K562 (cell line): Measurements from ENCODE around the gene PYGO2. TPM values are rescaled to one million over a fixed set of nuclear protein-coding genes. Genes with fewer than 3 reads are reported as not detected.
A peak's percentile ranks its signal among the peaks of the same experiment; 100 is the strongest.

Source experiments
- BMI1 ChIP-seq: fragments of 150-350 bp; IDR thresholded peaks from 2 replicates; pipeline ENCODE4 v1.6.1; 2014; ENCODE audit warnings: low read length
- CBFA2T2 ChIP-seq: fragments of 450-650 bp; conservative IDR thresholded peaks from 2 replicates; pipeline ENCODE4 v1.6.1; 2017; ENCODE audit warnings: mild to moderate bottlenecking
- ELF1 ChIP-seq: fragments of 200-800 bp; sonication (Bioruptor generic); IDR thresholded peaks from 2 replicates; pipeline ENCODE4 v1.6.1; 2016; ENCODE audit warnings: missing genetic modification characterization, missing compliant biosample characterization
- EP400 ChIP-seq: fragments of 450-650 bp; IDR thresholded peaks from 2 replicates; pipeline ENCODE4 v1.6.1; 2017; ENCODE audit warnings: antibody characterized with exemption, mild to moderate bottlenecking, moderate library complexity
- TAF7 ChIP-seq: fragments of 450-650 bp; IDR thresholded peaks from 2 replicates; pipeline ENCODE4 v1.6.1; 2016; ENCODE audit warnings: missing genetic modification characterization, missing compliant biosample characterization
- XRCC4 ChIP-seq: IDR thresholded peaks from one replicate; pipeline ENCODE4 v1.6.1; 2011; ENCODE audit not compliant: insufficient read depth, insufficient read length; ENCODE audit errors: extremely low read depth
- ZNF695 ChIP-seq: fragments of 450-650 bp; formaldehyde crosslinking; IDR thresholded peaks from 2 replicates; pipeline ENCODE4 v1.4.0; 2020; ENCODE audit warnings: mild to moderate bottlenecking, moderate library complexity
- polyA plus RNA-seq, 8 experiments: library from polyadenylated mRNA; depleted of rRNA in 4 of 8; stranded (reverse) in 5 of 8; unstranded in 3 of 8; fragments of >200 nt; fragmentation: Nextera tagmentation in 2 of 8; fragmentation: Illumina TruSeq in 1 of 8; extraction: Ambion mirVana in 2 of 8; extraction: Trizol in 1 of 8; gene quantifications; 2 replicates each; pipeline versions ENCODE4 v1.2.1 to v1.2.3, GENCODE V29; 2011 to 2014; ENCODE audit warnings: inconsistent platforms in 1 of 8, missing spikeins in 1 of 8
- total RNA-seq, 7 experiments: library from RNA; depleted of rRNA in 6 of 7; stranded (reverse); fragments of >200 nt in 6 of 7; fragmentation: Illumina TruSeq in 2 of 7; extraction: Trizol in 2 of 7; gene quantifications; 2 replicates each; pipeline versions ENCODE4 v1.2.1 to v1.2.3, GENCODE V29; 2011 to 2021; ENCODE audit warnings: low replicate concordance in 1 of 7
- TF ChIP-seq, protein P1 (sequence below): sonication (generic); formaldehyde crosslinking; IDR thresholded peaks from 2 replicates; pipeline ENCODE4 v1.4.0; 2020; ENCODE audit warnings: mild to moderate bottlenecking, missing genetic modification reagents
- TF ChIP-seq, protein P2 (sequence below): sonication (generic); formaldehyde crosslinking; IDR thresholded peaks from 2 replicates; pipeline ENCODE4 v1.8.0; 2022; ENCODE audit warnings: mild to moderate bottlenecking, missing genetic modification reagents
- TF ChIP-seq, protein P3 (sequence below), 2 experiments: IDR thresholded peaks; 2 replicates each; pipeline ENCODE4 v1.6.1; 2011; ENCODE audit warnings: borderline replicate concordance in 1 of 2, control low read depth in 1 of 2, low read depth in 1 of 2, low read length in 1 of 2, mild to moderate bottlenecking in 1 of 2, mixed read lengths in 1 of 2, moderate library complexity in 1 of 2; ENCODE audit not compliant: insufficient read depth in 1 of 2, insufficient read length in 1 of 2, poor library complexity in 1 of 2, severe bottlenecking in 1 of 2; ENCODE audit errors: extremely low read depth in 1 of 2

PYGO2 gene
- total and polyA plus RNA-seq, 9 of the 15 experiments (the other 6 are each of a cell fraction or from before 2014, with no cell fraction given), result 8.3 to 36.2 (median 18.2) TPM

DNA sequence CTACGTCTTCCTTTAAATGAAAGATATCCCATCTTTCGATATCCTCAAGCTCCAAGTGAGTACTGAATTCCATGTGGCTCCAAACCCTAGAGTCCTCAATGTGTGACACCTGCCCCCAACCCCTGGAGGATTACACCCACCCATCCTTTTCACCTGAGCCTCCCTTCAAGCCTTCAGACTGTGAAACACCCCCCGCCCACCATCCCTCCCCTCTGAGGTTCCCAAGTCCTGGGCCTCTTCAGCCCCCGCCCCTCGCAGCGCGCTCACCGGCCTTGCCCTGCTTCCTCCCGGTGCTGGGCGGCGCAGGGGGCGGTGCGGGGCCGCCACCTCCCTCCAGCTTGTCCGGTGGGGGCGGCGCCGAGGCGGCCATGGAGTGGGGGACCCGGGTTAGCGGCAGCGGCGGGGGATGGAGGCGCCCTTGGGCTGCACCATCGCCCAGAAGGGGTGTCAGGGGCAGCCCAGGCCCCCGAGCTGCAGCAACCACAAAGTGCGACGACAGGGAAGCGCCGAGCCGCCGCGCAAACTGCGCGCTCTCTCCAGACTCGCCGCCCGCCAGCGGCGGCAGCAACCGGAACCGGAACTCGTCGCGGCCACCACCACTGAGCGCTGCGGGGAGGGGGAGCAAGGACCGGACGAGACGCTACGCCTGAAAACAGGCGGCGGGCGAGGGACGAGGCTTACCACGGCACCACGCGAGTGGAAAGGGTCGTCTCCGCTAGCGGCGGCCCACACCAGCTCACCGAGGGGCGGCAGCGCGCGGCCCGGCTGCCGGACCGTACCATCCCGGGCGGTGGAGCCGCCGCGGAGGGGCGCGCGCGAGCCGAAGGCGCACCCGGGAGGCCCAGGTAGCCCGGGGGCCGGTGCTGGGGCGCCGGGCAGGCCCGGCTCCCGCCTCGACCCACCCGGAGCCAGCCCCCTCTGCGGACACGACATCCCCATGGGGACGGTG is at the start of gene PYGO2 (continued):
- TF ChIP-seq, protein P1, sequence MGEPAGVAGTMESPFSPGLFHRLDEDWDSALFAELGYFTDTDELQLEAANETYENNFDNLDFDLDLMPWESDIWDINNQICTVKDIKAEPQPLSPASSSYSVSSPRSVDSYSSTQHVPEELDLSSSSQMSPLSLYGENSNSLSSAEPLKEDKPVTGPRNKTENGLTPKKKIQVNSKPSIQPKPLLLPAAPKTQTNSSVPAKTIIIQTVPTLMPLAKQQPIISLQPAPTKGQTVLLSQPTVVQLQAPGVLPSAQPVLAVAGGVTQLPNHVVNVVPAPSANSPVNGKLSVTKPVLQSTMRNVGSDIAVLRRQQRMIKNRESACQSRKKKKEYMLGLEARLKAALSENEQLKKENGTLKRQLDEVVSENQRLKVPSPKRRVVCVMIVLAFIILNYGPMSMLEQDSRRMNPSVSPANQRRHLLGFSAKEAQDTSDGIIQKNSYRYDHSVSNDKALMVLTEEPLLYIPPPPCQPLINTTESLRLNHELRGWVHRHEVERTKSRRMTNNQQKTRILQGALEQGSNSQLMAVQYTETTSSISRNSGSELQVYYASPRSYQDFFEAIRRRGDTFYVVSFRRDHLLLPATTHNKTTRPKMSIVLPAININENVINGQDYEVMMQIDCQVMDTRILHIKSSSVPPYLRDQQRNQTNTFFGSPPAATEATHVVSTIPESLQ (CRISPR knock-in tag), result peak; percentile 92
- TF ChIP-seq CBFA2T2 (no peak), TAF7 (no peak), XRCC4 (no peak), EP400 (peak; percentile 79), ZNF695 (CRISPR knock-in tag) (no peak), ELF1 (tag) (peak; percentile 74; the same call in 1 of the 2 replicates), BMI1 (no peak)
- TF ChIP-seq, protein P2, sequence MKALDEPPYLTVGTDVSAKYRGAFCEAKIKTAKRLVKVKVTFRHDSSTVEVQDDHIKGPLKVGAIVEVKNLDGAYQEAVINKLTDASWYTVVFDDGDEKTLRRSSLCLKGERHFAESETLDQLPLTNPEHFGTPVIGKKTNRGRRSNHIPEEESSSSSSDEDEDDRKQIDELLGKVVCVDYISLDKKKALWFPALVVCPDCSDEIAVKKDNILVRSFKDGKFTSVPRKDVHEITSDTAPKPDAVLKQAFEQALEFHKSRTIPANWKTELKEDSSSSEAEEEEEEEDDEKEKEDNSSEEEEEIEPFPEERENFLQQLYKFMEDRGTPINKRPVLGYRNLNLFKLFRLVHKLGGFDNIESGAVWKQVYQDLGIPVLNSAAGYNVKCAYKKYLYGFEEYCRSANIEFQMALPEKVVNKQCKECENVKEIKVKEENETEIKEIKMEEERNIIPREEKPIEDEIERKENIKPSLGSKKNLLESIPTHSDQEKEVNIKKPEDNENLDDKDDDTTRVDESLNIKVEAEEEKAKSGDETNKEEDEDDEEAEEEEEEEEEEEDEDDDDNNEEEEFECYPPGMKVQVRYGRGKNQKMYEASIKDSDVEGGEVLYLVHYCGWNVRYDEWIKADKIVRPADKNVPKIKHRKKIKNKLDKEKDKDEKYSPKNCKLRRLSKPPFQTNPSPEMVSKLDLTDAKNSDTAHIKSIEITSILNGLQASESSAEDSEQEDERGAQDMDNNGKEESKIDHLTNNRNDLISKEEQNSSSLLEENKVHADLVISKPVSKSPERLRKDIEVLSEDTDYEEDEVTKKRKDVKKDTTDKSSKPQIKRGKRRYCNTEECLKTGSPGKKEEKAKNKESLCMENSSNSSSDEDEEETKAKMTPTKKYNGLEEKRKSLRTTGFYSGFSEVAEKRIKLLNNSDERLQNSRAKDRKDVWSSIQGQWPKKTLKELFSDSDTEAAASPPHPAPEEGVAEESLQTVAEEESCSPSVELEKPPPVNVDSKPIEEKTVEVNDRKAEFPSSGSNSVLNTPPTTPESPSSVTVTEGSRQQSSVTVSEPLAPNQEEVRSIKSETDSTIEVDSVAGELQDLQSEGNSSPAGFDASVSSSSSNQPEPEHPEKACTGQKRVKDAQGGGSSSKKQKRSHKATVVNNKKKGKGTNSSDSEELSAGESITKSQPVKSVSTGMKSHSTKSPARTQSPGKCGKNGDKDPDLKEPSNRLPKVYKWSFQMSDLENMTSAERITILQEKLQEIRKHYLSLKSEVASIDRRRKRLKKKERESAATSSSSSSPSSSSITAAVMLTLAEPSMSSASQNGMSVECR (CRISPR knock-in tag), result peak; percentile 59
- TF ChIP-seq, protein P3, sequence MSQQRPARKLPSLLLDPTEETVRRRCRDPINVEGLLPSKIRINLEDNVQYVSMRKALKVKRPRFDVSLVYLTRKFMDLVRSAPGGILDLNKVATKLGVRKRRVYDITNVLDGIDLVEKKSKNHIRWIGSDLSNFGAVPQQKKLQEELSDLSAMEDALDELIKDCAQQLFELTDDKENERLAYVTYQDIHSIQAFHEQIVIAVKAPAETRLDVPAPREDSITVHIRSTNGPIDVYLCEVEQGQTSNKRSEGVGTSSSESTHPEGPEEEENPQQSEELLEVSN (IDR thresholded peaks at IDR 0.05; ENCODE audit: borderline replicate concordance in 1 of 2, extremely low read depth in 1 of 2, insufficient read depth in 1 of 2, insufficient read length in 1 of 2, low read depth in 1 of 2, low read length in 1 of 2, poor library complexity in 1 of 2, severe bottlenecking in 1 of 2), result peak in 1 of 2 experiments; percentile 52
